GM23338 (cell line): ENCODE data around the gene OR7G2. TPM values are rescaled to one million over a fixed set of nuclear protein-coding genes. Genes with fewer than 3 reads are reported as not detected.
A peak's percentile ranks its signal among the peaks of the same experiment; 100 is the strongest.

Experiments used
- ATAC-seq: fragments of 200-7000 bp; cut with Tn5 transposase; 3 replicates; pipeline ENCODE4 v1.9.1; 2020
- DNase-seq: peaks from one replicate; pipeline ENCODE4 v3.0.0-alpha.2; 2015; ENCODE audit warnings: low spot score
- H2AFZ ChIP-seq: fragments of 200-600 bp; sonication (generic); 2 replicates; pipeline ENCODE4 v1.8.0; 2016; ENCODE audit warnings: antibody characterized with exemption, mild to moderate bottlenecking, moderate library complexity
- H3F3A ChIP-seq: fragments of 200-600 bp; sonication (generic); replicated peaks from 2 replicates; pipeline ENCODE4 v1.8.0; 2017; ENCODE audit warnings: antibody characterized with exemption, mixed run types, low read depth
- H3K27ac ChIP-seq: fragments of 200-600 bp; sonication (generic); 2 replicates; pipeline ENCODE4 v1.6.1; 2016; ENCODE audit warnings: low read depth
- H3K27me3 ChIP-seq: fragments of 200-600 bp; sonication (generic); 2 replicates; pipeline ENCODE4 v1.8.0; 2016; ENCODE audit warnings: mild to moderate bottlenecking, mixed run types, moderate library complexity; ENCODE audit not compliant: insufficient read depth
- H3K36me3 ChIP-seq: fragments of 200-600 bp; sonication (generic); 2 replicates; pipeline ENCODE4 v1.8.0; 2016; ENCODE audit warnings: mild to moderate bottlenecking; ENCODE audit not compliant: insufficient read depth
- H3K4me1 ChIP-seq: fragments of 200-600 bp; sonication (generic); 2 replicates; pipeline ENCODE4 v1.8.0; 2016; ENCODE audit warnings: mild to moderate bottlenecking, moderate library complexity; ENCODE audit not compliant: insufficient read depth
- H3K4me2 ChIP-seq: fragments of 200-600 bp; sonication (generic); 2 replicates; pipeline ENCODE4 v1.7.1; 2017; ENCODE audit warnings: mixed run types
- H3K4me3 ChIP-seq: fragments of 200-600 bp; sonication (generic); 2 replicates; pipeline ENCODE4 v1.6.1; 2016; ENCODE audit warnings: mixed run types
- H3K79me2 ChIP-seq: fragments of 200-600 bp; sonication (generic); replicated peaks from 2 replicates; pipeline ENCODE4 v1.8.0; 2017; ENCODE audit warnings: mild to moderate bottlenecking; ENCODE audit not compliant: insufficient read depth
- H3K9me2 ChIP-seq: fragments of 200-600 bp; sonication (generic); 2 replicates; pipeline ENCODE4 v1.8.0; 2017; ENCODE audit not compliant: insufficient read depth
- H4K20me1 ChIP-seq: fragments of 200-600 bp; sonication (generic); replicated peaks from 2 replicates; pipeline ENCODE4 v1.8.0; 2017; ENCODE audit warnings: mild to moderate bottlenecking; ENCODE audit not compliant: insufficient read depth
- H3K27ac Mint-ChIP-seq: 2 replicates; pipeline ENCODE4 v1.8.0; 2020; ENCODE audit warnings: inconsistent platforms, mild to moderate bottlenecking, moderate library complexity, mixed read lengths
- H3K27me3 Mint-ChIP-seq: 3 replicates; pipeline ENCODE4 v1.8.0; 2022; ENCODE audit warnings: low read depth, mild to moderate bottlenecking, moderate library complexity, mixed read lengths, inconsistent platforms; ENCODE audit not compliant: insufficient read depth, poor library complexity
- H3K36me3 Mint-ChIP-seq: 3 replicates; pipeline ENCODE4 v1.8.0; 2021; ENCODE audit warnings: low read depth, mild to moderate bottlenecking, inconsistent platforms, moderate library complexity, mixed read lengths
- H3K4me1 Mint-ChIP-seq: 3 replicates; pipeline ENCODE4 v1.8.0; 2020; ENCODE audit warnings: mild to moderate bottlenecking, inconsistent platforms, mixed read lengths
- H3K4me3 Mint-ChIP-seq: 3 replicates; pipeline ENCODE4 v1.8.0; 2021; ENCODE audit warnings: moderate library complexity, mild to moderate bottlenecking, inconsistent platforms, mixed read lengths
- H3K9me3 Mint-ChIP-seq: 3 replicates; pipeline ENCODE4 v1.8.0; 2020; ENCODE audit warnings: moderate library complexity, mild to moderate bottlenecking, inconsistent platforms, mixed read lengths
- CREB1 ChIP-seq: fragments of 250-450 bp; sonication (Bioruptor Pico); IDR thresholded peaks from 2 replicates; pipeline ENCODE4 v1.5.0; 2020; ENCODE audit warnings: low read depth, mild to moderate bottlenecking, moderate library complexity
- ETS1 ChIP-seq: IDR thresholded peaks from 2 replicates; pipeline ENCODE4 v1.6.1; 2016; ENCODE audit warnings: antibody characterized with exemption
- EZH2 ChIP-seq: fragments of 200-600 bp; sonication (generic); IDR thresholded peaks from one replicate; pipeline ENCODE4 v1.8.0; 2017; ENCODE audit warnings: antibody characterized with exemption, mild to moderate bottlenecking, low read depth; ENCODE audit not compliant: unreplicated experiment
- EZH2phosphoT487 ChIP-seq: fragments of 200-600 bp; sonication (generic); IDR thresholded peaks from one replicate; pipeline ENCODE4 v1.8.1; 2018; ENCODE audit warnings: antibody characterized with exemption; ENCODE audit not compliant: unreplicated experiment
- JUNB ChIP-seq: IDR thresholded peaks from one replicate; pipeline ENCODE4 v1.6.1; 2016; ENCODE audit warnings: antibody characterized with exemption; ENCODE audit not compliant: unreplicated experiment
- NANOG ChIP-seq: IDR thresholded peaks from 2 replicates; pipeline ENCODE4 v1.6.1; 2016; ENCODE audit warnings: antibody characterized with exemption, borderline replicate concordance
- POLR2AphosphoS5 ChIP-seq: IDR thresholded peaks from 2 replicates; pipeline ENCODE4 v1.6.1; 2016; ENCODE audit warnings: antibody characterized with exemption, low read depth
- STAT1 ChIP-seq: IDR thresholded peaks from one replicate; pipeline ENCODE4 v1.6.1; 2016; ENCODE audit warnings: antibody characterized with exemption; ENCODE audit not compliant: unreplicated experiment
- ZNF114 ChIP-seq: fragments of 250-450 bp; sonication (Bioruptor Pico); IDR thresholded peaks from 2 replicates; pipeline ENCODE4 v1.5.0; 2020; ENCODE audit warnings: mild to moderate bottlenecking, moderate library complexity
- ZNF331 ChIP-seq: fragments of 250-450 bp; sonication (Bioruptor Pico); IDR thresholded peaks from 2 replicates; pipeline ENCODE4 v1.5.0; 2020; ENCODE audit warnings: low read depth, mild to moderate bottlenecking, moderate library complexity
- ZNF462 ChIP-seq: fragments of 250-450 bp; sonication (Bioruptor Pico); IDR thresholded peaks from 2 replicates; pipeline ENCODE4 v1.5.0; 2020; ENCODE audit warnings: mild to moderate bottlenecking, moderate library complexity
- polyA plus RNA-seq: library from polyadenylated mRNA; unstranded; fragments of >200 nt; fragmentation: Nextera tagmentation; extraction: Ambion mirVana; gene quantifications from 2 replicates; pipeline ENCODE4 v1.2.1, GENCODE V29; 2016
- total RNA-seq: library from RNA; depleted of rRNA; stranded (reverse); fragments of >200 nt; shearing (Covaris generic); gene quantifications from 2 replicates; pipeline ENCODE4 v1.2.3, GENCODE V29; 2014
- TF ChIP-seq, protein P1 (sequence below): IDR thresholded peaks from one replicate; pipeline ENCODE4 v1.6.1; 2018; ENCODE audit warnings: antibody characterized with exemption; ENCODE audit not compliant: unreplicated experiment
- TF ChIP-seq, protein P2 (sequence below), 2 experiments: fragments of 200-600 bp in 1 of 2; sonication (generic) in 1 of 2; conservative IDR thresholded peaks; 2 replicates each; pipeline versions ENCODE4 v1.5.1 to v1.6.1; 2016 to 2017; ENCODE audit warnings: antibody characterized with exemption in 2 of 2, low read depth in 2 of 2, mild to moderate bottlenecking in 2 of 2, moderate library complexity in 1 of 2

Gene OR7G2
- total and polyA plus RNA-seq, 2 experiments from 2014 or later: not detected

GRCh38 chr19:9146882-9147281 lies 39.6 kb upstream of the OR7G2 start:
- H3K27ac ChIP-seq: no peak overlapping the region
- H3K27me3 ChIP-seq: no peaks in the 10 kb centered on the region
- H3F3A ChIP-seq: no peaks in the 10 kb centered on the region
- no peaks in the 10 kb centered on the region for H3K9me2 ChIP-seq
- H3K36me3 ChIP-seq: peaks cover 5% of the 10 kb centered on the region
- H3K4me1 ChIP-seq: peaks cover 23% of the 10 kb centered on the region
- Mint-ChIP-seq H3K4me3 (no peak overlapping the region), H3K27ac (no peak overlapping the region), H3K9me3 (peaks cover 86% of the 10 kb centered on the region), H3K36me3 (peaks cover 96% of the 10 kb centered on the region), H3K27me3 (peaks cover 14% of the 10 kb centered on the region), H3K4me1 (no peaks in the 10 kb centered on the region; the same call in 2 of the 3 replicates)
- H3K4me2 ChIP-seq: 0 out of 2 replicates have a peak overlapping the region, but pooled peaks have one; percentile 38
- H2AFZ ChIP-seq: no peak overlapping the region
- H4K20me1 ChIP-seq: peaks cover 49% of the 10 kb centered on the region
- DNase-seq (no peak), ATAC-seq (no peak)
- H3K79me2 ChIP-seq: peaks cover 100% of the 10 kb centered on the region
- no peak overlapping the region for H3K4me3 ChIP-seq
- TF ChIP-seq STAT1 (no peak), CREB1 (CRISPR knock-in tag) (no peak), EZH2 (no peak), POLR2AphosphoS5 (no peak), JUNB (no peak), EZH2phosphoT487 (no peak), ETS1 (no peak), NANOG (no peak), ZNF462 (CRISPR knock-in tag) (no peak), ZNF331 (CRISPR knock-in tag) (no peak), ZNF114 (CRISPR knock-in tag) (no peak)
- TF ChIP-seq, protein P1, sequence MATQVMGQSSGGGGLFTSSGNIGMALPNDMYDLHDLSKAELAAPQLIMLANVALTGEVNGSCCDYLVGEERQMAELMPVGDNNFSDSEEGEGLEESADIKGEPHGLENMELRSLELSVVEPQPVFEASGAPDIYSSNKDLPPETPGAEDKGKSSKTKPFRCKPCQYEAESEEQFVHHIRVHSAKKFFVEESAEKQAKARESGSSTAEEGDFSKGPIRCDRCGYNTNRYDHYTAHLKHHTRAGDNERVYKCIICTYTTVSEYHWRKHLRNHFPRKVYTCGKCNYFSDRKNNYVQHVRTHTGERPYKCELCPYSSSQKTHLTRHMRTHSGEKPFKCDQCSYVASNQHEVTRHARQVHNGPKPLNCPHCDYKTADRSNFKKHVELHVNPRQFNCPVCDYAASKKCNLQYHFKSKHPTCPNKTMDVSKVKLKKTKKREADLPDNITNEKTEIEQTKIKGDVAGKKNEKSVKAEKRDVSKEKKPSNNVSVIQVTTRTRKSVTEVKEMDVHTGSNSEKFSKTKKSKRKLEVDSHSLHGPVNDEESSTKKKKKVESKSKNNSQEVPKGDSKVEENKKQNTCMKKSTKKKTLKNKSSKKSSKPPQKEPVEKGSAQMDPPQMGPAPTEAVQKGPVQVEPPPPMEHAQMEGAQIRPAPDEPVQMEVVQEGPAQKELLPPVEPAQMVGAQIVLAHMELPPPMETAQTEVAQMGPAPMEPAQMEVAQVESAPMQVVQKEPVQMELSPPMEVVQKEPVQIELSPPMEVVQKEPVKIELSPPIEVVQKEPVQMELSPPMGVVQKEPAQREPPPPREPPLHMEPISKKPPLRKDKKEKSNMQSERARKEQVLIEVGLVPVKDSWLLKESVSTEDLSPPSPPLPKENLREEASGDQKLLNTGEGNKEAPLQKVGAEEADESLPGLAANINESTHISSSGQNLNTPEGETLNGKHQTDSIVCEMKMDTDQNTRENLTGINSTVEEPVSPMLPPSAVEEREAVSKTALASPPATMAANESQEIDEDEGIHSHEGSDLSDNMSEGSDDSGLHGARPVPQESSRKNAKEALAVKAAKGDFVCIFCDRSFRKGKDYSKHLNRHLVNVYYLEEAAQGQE: no peak
- TF ChIP-seq, protein P2, sequence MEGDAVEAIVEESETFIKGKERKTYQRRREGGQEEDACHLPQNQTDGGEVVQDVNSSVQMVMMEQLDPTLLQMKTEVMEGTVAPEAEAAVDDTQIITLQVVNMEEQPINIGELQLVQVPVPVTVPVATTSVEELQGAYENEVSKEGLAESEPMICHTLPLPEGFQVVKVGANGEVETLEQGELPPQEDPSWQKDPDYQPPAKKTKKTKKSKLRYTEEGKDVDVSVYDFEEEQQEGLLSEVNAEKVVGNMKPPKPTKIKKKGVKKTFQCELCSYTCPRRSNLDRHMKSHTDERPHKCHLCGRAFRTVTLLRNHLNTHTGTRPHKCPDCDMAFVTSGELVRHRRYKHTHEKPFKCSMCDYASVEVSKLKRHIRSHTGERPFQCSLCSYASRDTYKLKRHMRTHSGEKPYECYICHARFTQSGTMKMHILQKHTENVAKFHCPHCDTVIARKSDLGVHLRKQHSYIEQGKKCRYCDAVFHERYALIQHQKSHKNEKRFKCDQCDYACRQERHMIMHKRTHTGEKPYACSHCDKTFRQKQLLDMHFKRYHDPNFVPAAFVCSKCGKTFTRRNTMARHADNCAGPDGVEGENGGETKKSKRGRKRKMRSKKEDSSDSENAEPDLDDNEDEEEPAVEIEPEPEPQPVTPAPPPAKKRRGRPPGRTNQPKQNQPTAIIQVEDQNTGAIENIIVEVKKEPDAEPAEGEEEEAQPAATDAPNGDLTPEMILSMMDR (conservative IDR thresholded peaks at IDR 0.05; ENCODE audit: low read depth in 2 of 2): no peak
